ENCODE measurements around the gene TM2D3. TPM values are rescaled to one million over a fixed set of nuclear protein-coding genes. Genes with fewer than 3 reads are reported as not detected.

Gene TM2D3
- total and polyA plus RNA-seq, 2 donors (not counting 1 experiment from before 2014, with no cell fraction given) = 35.5 to 63.5 TPM

DNA sequence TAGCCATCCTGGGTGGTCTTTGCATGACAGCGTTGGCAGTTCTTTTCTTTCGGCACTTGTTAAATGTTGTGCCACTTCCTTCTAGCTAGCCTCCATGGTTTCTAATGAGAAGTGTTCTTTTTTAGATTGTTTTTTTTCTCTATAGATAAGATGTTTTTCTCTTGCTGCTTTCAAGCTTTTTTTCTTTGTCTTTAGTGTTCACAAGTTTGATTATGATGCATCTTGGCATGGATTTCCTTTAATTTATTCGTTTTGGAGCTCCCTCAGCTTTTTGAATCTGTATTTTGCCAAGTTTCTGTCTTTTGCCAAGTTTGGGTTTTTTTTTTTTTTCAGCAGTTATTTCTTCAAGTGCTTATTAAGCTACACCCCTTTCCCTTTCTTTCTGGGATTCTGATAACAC, 53.1 kb downstream of the TM2D3 start:
- no peaks in the 10 kb centered on the region for H3K79me2 ChIP-seq (ENCODE audit: control insufficient read depth, insufficient read depth, low read length)
- H2AFZ ChIP-seq (ENCODE audit: insufficient read depth, low read depth, low read length, poor library complexity, severe bottlenecking) = no peak overlapping the region
- H3K9me3 Mint-ChIP-seq (ENCODE audit: insufficient read depth) = peaks cover 13% of the 10 kb centered on the region
- no peaks in the 10 kb centered on the region for H3K36me3 ChIP-seq (replicated peaks in 1 of 2; ENCODE audit: control extremely low read depth in 1 of 2, control insufficient read depth in 1 of 2, extremely low read depth in 1 of 2, insufficient read depth in 2 of 2, low read length in 1 of 2)
- no peaks in the 10 kb centered on the region for H4K20me1 ChIP-seq (ENCODE audit: control insufficient read depth, insufficient read depth, low read length, poor library complexity, severe bottlenecking)
- H3K27ac Mint-ChIP-seq = no peak overlapping the region
- H3K4me1 Mint-ChIP-seq = no peaks in the 10 kb centered on the region
- H3K4me3 ChIP-seq (ENCODE audit: control extremely low read depth in 1 of 5, extremely low read depth in 1 of 5, insufficient read depth in 1 of 5, low read depth in 2 of 5, low read length in 4 of 5) = no peak overlapping the region
- ChIA-PET CTCF (interaction anchor here (0.7 kb wide), 1 partner anchor 94 kb away, joined by 4 read pairs; no protein-coding TSS in a partner anchor), POLR2A (no interaction called here)
- no peak overlapping the region for H3K27ac ChIP-seq (ENCODE audit: low read length in 2 of 2)
- H3K4me2 ChIP-seq (replicated peaks; ENCODE audit: low read depth, low read length, poor library complexity, severe bottlenecking) = no peak overlapping the region
- peaks cover 0 to 20% (median 11%) of the 10 kb centered on the region in 4 experiments for H3K27me3 ChIP-seq (replicated peaks in 1 of 4; ENCODE audit: control extremely low read depth in 1 of 4, control insufficient read depth in 3 of 4, insufficient read depth in 4 of 4, low read length in 3 of 4)
- H3K9ac ChIP-seq (ENCODE audit: low read length) = no peak overlapping the region
- no peak overlapping the region for H3K4me3 Mint-ChIP-seq
- no peak for ATAC-seq (ENCODE audit: low read depth)
- H3K9me3 ChIP-seq (ENCODE audit: control extremely low read depth in 1 of 3, control insufficient read depth in 2 of 3, insufficient read depth in 1 of 3, low read length in 2 of 3) = peaks cover 0 to 7% (median 0%) of the 10 kb centered on the region in 3 donors
- no peaks in the 10 kb centered on the region for H3K4me1 ChIP-seq (ENCODE audit: control insufficient read depth in 2 of 2, insufficient read depth in 2 of 2, low read length in 2 of 2)
- DNase-seq = no peak
- peaks cover 51% of the 10 kb centered on the region for H3K27me3 Mint-ChIP-seq
- intact Hi-C loops (cut with micrococcal nuclease) = no loop called here
- TF ChIP-seq, protein P1, sequence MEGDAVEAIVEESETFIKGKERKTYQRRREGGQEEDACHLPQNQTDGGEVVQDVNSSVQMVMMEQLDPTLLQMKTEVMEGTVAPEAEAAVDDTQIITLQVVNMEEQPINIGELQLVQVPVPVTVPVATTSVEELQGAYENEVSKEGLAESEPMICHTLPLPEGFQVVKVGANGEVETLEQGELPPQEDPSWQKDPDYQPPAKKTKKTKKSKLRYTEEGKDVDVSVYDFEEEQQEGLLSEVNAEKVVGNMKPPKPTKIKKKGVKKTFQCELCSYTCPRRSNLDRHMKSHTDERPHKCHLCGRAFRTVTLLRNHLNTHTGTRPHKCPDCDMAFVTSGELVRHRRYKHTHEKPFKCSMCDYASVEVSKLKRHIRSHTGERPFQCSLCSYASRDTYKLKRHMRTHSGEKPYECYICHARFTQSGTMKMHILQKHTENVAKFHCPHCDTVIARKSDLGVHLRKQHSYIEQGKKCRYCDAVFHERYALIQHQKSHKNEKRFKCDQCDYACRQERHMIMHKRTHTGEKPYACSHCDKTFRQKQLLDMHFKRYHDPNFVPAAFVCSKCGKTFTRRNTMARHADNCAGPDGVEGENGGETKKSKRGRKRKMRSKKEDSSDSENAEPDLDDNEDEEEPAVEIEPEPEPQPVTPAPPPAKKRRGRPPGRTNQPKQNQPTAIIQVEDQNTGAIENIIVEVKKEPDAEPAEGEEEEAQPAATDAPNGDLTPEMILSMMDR (IDR thresholded peaks at IDR 0.05) = no peak
- TF ChIP-seq EZH2 (IDR thresholded peaks at IDR 0.05; ENCODE audit: borderline replicate concordance, insufficient read depth, low read depth, low read length, poor library complexity, severe bottlenecking) = no peak
- WGBS (ENCODE audit: insufficient coverage) = no CpG with 5 or more reads among the region's 3 CpGs

DNA sequence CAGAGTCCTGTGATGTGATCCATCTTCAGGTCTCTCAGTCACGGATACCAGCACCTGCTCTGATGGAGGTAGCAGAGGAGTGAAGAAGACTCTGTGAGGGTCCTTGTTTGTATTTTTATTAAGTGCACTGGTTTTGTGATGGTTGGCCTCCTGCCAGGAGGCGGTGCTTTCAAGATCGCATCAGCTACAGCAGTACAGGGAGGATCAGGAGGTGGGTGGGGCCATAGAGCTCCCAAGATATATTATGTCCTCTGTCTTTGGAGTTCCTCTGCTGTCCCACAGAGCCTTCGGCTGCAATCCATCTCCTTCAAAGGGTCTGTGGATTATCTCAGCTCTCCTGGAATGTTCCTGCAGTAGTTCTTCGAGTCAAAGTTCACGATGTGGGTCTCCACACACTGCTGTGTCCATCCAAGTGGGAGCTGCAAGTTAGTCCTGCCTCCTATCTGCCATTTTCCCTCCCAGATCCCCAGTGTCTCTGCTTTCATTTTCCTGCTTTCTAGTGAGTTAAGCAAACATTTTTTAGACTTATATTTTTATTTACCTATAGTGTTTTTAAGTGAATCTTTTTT, 54.7 kb downstream of the TM2D3 start:
- POLR2A ChIA-PET = no interaction called here
- H3K4me3 ChIP-seq (ENCODE audit: control extremely low read depth in 1 of 5, extremely low read depth in 1 of 5, insufficient read depth in 1 of 5, low read depth in 2 of 5, low read length in 4 of 5) = no peak overlapping the region
- H3K9me3 Mint-ChIP-seq (ENCODE audit: insufficient read depth) = peaks cover 13% of the 10 kb centered on the region

More for the DNA sequence above, 54.7 kb downstream of the TM2D3 start:
- Histone ChIP-seq H3K9ac (ENCODE audit: low read length) (no peak overlapping the region), H3K9me3 (ENCODE audit: control extremely low read depth in 1 of 3, control insufficient read depth in 2 of 3, insufficient read depth in 1 of 3, low read length in 2 of 3) (peaks cover 0 to 7% (median 0%) of the 10 kb centered on the region in 3 donors), H3K36me3 (replicated peaks in 1 of 2; ENCODE audit: control extremely low read depth in 1 of 2, control insufficient read depth in 1 of 2, extremely low read depth in 1 of 2, insufficient read depth in 2 of 2, low read length in 1 of 2) (no peaks in the 10 kb centered on the region), H2AFZ (ENCODE audit: insufficient read depth, low read depth, low read length, poor library complexity, severe bottlenecking) (no peak overlapping the region), H3K4me1 (ENCODE audit: control insufficient read depth in 2 of 2, insufficient read depth in 2 of 2, low read length in 2 of 2) (no peaks in the 10 kb centered on the region), H3K27me3 (replicated peaks in 1 of 4; ENCODE audit: control extremely low read depth in 1 of 4, control insufficient read depth in 3 of 4, insufficient read depth in 4 of 4, low read length in 3 of 4) (peaks cover 0 to 18% (median 11%) of the 10 kb centered on the region in 4 experiments), H4K20me1 (ENCODE audit: control insufficient read depth, insufficient read depth, low read length, poor library complexity, severe bottlenecking) (no peaks in the 10 kb centered on the region), H3K4me2 (replicated peaks; ENCODE audit: low read depth, low read length, poor library complexity, severe bottlenecking) (no peak overlapping the region), H3K27ac (ENCODE audit: low read length in 2 of 2) (no peak overlapping the region), H3K79me2 (ENCODE audit: control insufficient read depth, insufficient read depth, low read length) (no peaks in the 10 kb centered on the region)
- H3K27ac Mint-ChIP-seq = no peak overlapping the region
- H3K4me1 Mint-ChIP-seq = no peaks in the 10 kb centered on the region
- no peak for TF ChIP-seq EZH2 (IDR thresholded peaks at IDR 0.05; ENCODE audit: borderline replicate concordance, insufficient read depth, low read depth, low read length, poor library complexity, severe bottlenecking)
- TF ChIP-seq, protein P1 (IDR thresholded peaks at IDR 0.05) = no peak
- CTCF ChIA-PET = no interaction called here
- intact Hi-C loops (cut with micrococcal nuclease) = no loop called here
- ATAC-seq (ENCODE audit: low read depth) (no peak), DNase-seq (no peak)
- no peak overlapping the region for H3K4me3 Mint-ChIP-seq
- WGBS (ENCODE audit: insufficient coverage) = 78% methylated on average over 6 of the region's 6 CpGs
- H3K27me3 Mint-ChIP-seq = peaks cover 56% of the 10 kb centered on the region

All from B cell (primary cell).